Effector memory CD8-positive, alpha-beta T cell (primary cell): ENCODE data around the gene ENGASE.

Experiments
- ATAC-seq: fragments of 150-1000 bp; cut with Tn5 transposase; replicated peaks from 2 replicates; pipeline ENCODE4 v1.10.0; 2021; ENCODE audit warnings: mild to moderate bottlenecking, moderate library complexity
- DNase-seq, 3 experiments: peaks; one replicate each; pipeline ENCODE4 v3.0.0; 2021
- H3K27ac Mint-ChIP-seq, 2 donors: one replicate each; pipeline ENCODE4 v1.8.0; 2022; ENCODE audit warnings: mild to moderate bottlenecking in 2 of 2, mixed read lengths in 2 of 2, moderate library complexity in 2 of 2
- H3K27me3 Mint-ChIP-seq, 2 donors: one replicate each; pipeline ENCODE4 v1.8.0; 2022; ENCODE audit warnings: mixed read lengths in 2 of 2
- H3K36me3 Mint-ChIP-seq: one replicate; pipeline ENCODE4 v1.8.0; 2022; ENCODE audit warnings: mild to moderate bottlenecking, moderate library complexity, mixed read lengths; ENCODE audit not compliant: insufficient read depth
- H3K4me1 Mint-ChIP-seq, 2 donors: one replicate each; pipeline ENCODE4 v1.8.0; 2022; ENCODE audit warnings: low read depth in 2 of 2, mixed read lengths in 2 of 2
- H3K4me3 Mint-ChIP-seq, 2 donors: one replicate each; pipeline ENCODE4 v1.8.0; 2022; ENCODE audit warnings: mild to moderate bottlenecking in 2 of 2, mixed read lengths in 2 of 2, moderate library complexity in 2 of 2
- H3K9me3 Mint-ChIP-seq, 2 donors: one replicate each; pipeline ENCODE4 v1.8.0; 2022; ENCODE audit warnings: mixed read lengths in 2 of 2

Gene ENGASE

GRCh38 chr17:79132271-79133064, 57.8 kb downstream of the ENGASE start:
- Mint-ChIP-seq H3K27me3 (peaks cover 18 to 94% of the 10 kb centered on the region in 2 donors), H3K9me3 (no peaks in the 10 kb centered on the region), H3K4me3 (no peak overlapping the region), H3K27ac (no peak overlapping the region), H3K4me1 (peaks cover 0 to 2% of the 10 kb centered on the region in 2 donors), H3K36me3 (no peaks in the 10 kb centered on the region)
- ATAC-seq: no peak
- no peak for DNase-seq

GRCh38 chr17:79133214-79133613, 58.6 kb downstream of the ENGASE start:
- H3K27ac Mint-ChIP-seq: no peak overlapping the region
- DNase-seq: no peak
- ATAC-seq: no peak
- H3K27me3 Mint-ChIP-seq: peaks cover 22 to 94% of the 10 kb centered on the region in 2 donors
- peaks cover 0 to 2% of the 10 kb centered on the region in 2 donors for H3K4me1 Mint-ChIP-seq
- H3K9me3 Mint-ChIP-seq: peaks cover 0 to 2% of the 10 kb centered on the region in 2 donors
- no peaks in the 10 kb centered on the region for H3K36me3 Mint-ChIP-seq
- no peak overlapping the region for H3K4me3 Mint-ChIP-seq

GRCh38 chr17:79133985-79134384, 59.4 kb downstream of the ENGASE start:
- no peak overlapping the region for H3K27ac Mint-ChIP-seq
- no peaks in the 10 kb centered on the region for H3K36me3 Mint-ChIP-seq
- no peak for DNase-seq
- no peak overlapping the region for H3K4me3 Mint-ChIP-seq
- no peak for ATAC-seq
- peaks cover 0 to 2% of the 10 kb centered on the region in 2 donors for H3K4me1 Mint-ChIP-seq
- H3K27me3 Mint-ChIP-seq: peaks cover 22 to 87% of the 10 kb centered on the region in 2 donors
- peaks cover 6 to 10% of the 10 kb centered on the region in 2 donors for H3K9me3 Mint-ChIP-seq

- H3K27me3 Mint-ChIP-seq: peaks cover 21 to 85% of the 10 kb centered on the region in 2 donors
- no peak for DNase-seq
- peaks cover 7 to 10% of the 10 kb centered on the region in 2 donors for H3K9me3 Mint-ChIP-seq
- no peak overlapping the region for H3K4me3 Mint-ChIP-seq
- H3K4me1 Mint-ChIP-seq: peaks cover 0 to 2% of the 10 kb centered on the region in 2 donors
- no peaks in the 10 kb centered on the region for H3K36me3 Mint-ChIP-seq
- no peak for ATAC-seq
- H3K27ac Mint-ChIP-seq: no peak overlapping the region
These were observed 60.4 kb downstream of the ENGASE start for GRCh38 chr17:79135011-79135410.

GRCh38 chr17:79135628-79136405, 61.2 kb downstream of the ENGASE start:
- Mint-ChIP-seq H3K9me3 (peaks cover 7 to 10% of the 10 kb centered on the region in 2 donors), H3K4me1 (peaks cover 0 to 2% of the 10 kb centered on the region in 2 donors), H3K36me3 (no peaks in the 10 kb centered on the region), H3K4me3 (no peak overlapping the region), H3K27ac (no peak overlapping the region), H3K27me3 (peaks cover 17 to 85% of the 10 kb centered on the region in 2 donors)
- ATAC-seq (no peak), DNase-seq (no peak)
